Right cardiac atrium (tissue), 5 donors: ENCODE results near the gene B4GALT6. TPM values are rescaled to one million over a fixed set of nuclear protein-coding genes. Genes with fewer than 3 reads are reported as not detected.

Experiments used
- ATAC-seq, 2 donors: fragments of 200-7000 bp; cut with Tn5 transposase; one replicate each; pipeline versions ENCODE4 v1.8.0 to v1.9.1; 2020; ENCODE audit warnings: moderate library complexity in 2 of 2, mild to moderate bottlenecking in 1 of 2
- DNase-seq, 3 donors: peaks; one replicate each; pipeline ENCODE4 v3.0.0-alpha.2; 2020
- H3K27ac ChIP-seq: one replicate; pipeline ENCODE4 v1.5.1; 2013; ENCODE audit warnings: mild to moderate bottlenecking, low read length, control low read depth, moderate library complexity
- H3K27me3 ChIP-seq: one replicate; pipeline ENCODE4 v1.6.1; 2013; ENCODE audit not compliant: control insufficient read depth, insufficient read depth
- H3K4me1 ChIP-seq: one replicate; pipeline ENCODE4 v1.6.1; 2013; ENCODE audit warnings: low read length; ENCODE audit not compliant: control insufficient read depth, insufficient read depth
- H3K4me3 ChIP-seq: one replicate; pipeline ENCODE4 v1.5.1; 2013; ENCODE audit warnings: low read length, control low read depth
- H3K9me3 ChIP-seq: one replicate; pipeline ENCODE4 v1.6.1; 2013; ENCODE audit warnings: low read length; ENCODE audit not compliant: control insufficient read depth
- WGBS: extraction: QIAGEN DNeasy Blood & Tissue Kit; methylation state at CpG from one replicate; pipeline ENCODE4 v1.1.7; 2013; 5-methylcytosine and 5-hydroxymethylcytosine counted together
- intact Hi-C, 4 donors: fragments of 100-400 bp; cut with DNase I; formaldehyde crosslinking; loops; one replicate each; pipeline versions ENCODE4 v1.11.0 to v1.14.0; 2022 to 2023
- polyA plus RNA-seq: library from polyadenylated mRNA; stranded (reverse); fragments of 200-250 nt; gene quantifications from one replicate; pipeline ENCODE4 v1.2.3, GENCODE V29; 2013
- total RNA-seq, 4 donors: library from RNA; stranded (reverse); fragmentation: NEBNext Ultra II Directional; extraction: Animal tissue kit (Norgen Biotek cat#: 25700); gene quantifications; one replicate each; pipeline ENCODE4 v1.2.1, GENCODE V29; 2021
- donor health status: healthy with polysubstance abuse.
- donor health status: DM: no; HTN: yes; CAD: no.
- donor health status: DM: no; HTN: no; CAD: no.
- donor health status: DM: no; HTN: yes; CAD: no; lungs with severe emphysema.
- donor health status: DM: yes; HTN: yes; CAD: no.

B4GALT6 gene
- total and polyA plus RNA-seq, 5 donors: 4.1 to 12.9 (median 10.2) TPM

DNA sequence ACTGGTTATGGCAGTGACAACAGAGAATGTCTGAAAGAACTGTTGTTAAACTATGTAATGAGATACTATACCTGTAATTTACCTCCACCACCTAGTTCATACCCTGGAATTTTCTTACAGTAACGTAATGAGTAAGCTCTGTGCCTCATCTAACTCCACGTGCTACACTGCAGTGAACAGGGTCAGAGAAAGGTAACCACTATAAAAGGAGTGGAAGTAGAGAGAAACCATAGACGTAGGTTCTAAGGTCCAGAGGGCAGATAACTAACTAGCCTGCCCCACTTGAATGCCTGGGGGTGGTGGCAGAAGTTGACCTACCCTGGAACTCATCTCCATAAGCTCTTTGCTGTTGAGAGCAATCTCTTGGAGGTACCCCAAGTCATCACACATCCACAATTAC is 32.0 kb upstream of the B4GALT6 start:
- intact Hi-C loops: no loop called here
- DNase-seq: no peak
- Histone ChIP-seq H3K4me3 (no peak overlapping the region), H3K27me3 (no peaks in the 10 kb centered on the region), H3K4me1 (no peaks in the 10 kb centered on the region), H3K9me3 (no peaks in the 10 kb centered on the region), H3K27ac (no peak overlapping the region)
- 55% methylated on average over 3 of the region's 3 CpGs for WGBS
- ATAC-seq: no peak

GRCh38 chr18:31711365-31712172 is 27.2 kb upstream of the B4GALT6 start:
- no peaks in the 10 kb centered on the region for H3K9me3 ChIP-seq
- intact Hi-C loops: no loop called here
- 81% methylated on average over 3 of the region's 3 CpGs for WGBS
- ATAC-seq: no peak
- DNase-seq: no peak
- no peaks in the 10 kb centered on the region for H3K4me1 ChIP-seq
- H3K27me3 ChIP-seq: no peaks in the 10 kb centered on the region
- no peak overlapping the region for H3K27ac ChIP-seq
- H3K4me3 ChIP-seq: no peak overlapping the region

GRCh38 chr18:31710826-31711225 is 26.4 kb upstream of the B4GALT6 start:
- H3K9me3 ChIP-seq: no peaks in the 10 kb centered on the region
- 73% methylated on average over 3 of the region's 3 CpGs for WGBS
- ATAC-seq: no peak
- DNase-seq: no peak
- intact Hi-C loops: no loop called here
- H3K27me3 ChIP-seq: no peaks in the 10 kb centered on the region
- no peak overlapping the region for H3K27ac ChIP-seq
- H3K4me3 ChIP-seq: no peak overlapping the region
- H3K4me1 ChIP-seq: no peaks in the 10 kb centered on the region

DNA sequence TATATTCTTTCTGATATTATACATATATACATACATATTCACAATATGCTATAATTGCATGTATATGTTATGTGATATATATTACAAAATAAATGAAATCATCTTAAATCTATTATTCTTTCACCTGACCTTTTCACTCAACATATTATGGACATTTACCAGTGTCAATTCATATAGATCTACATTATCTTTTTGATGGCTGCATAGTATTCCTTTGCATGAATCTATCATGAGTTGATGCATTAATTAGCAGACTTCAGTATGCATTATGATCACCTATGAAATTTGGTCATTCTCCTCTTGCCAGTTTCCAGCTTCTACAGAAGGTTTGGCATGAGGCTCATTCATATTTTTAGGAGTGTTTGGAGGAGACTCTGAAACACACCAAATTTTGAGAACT is 23.4 kb upstream of the B4GALT6 start:
- ATAC-seq (no peak), DNase-seq (no peak)
- H3K9me3 ChIP-seq: no peaks in the 10 kb centered on the region
- H3K4me3 ChIP-seq: no peak overlapping the region
- H3K27ac ChIP-seq: no peak overlapping the region
- no peaks in the 10 kb centered on the region for H3K27me3 ChIP-seq
- intact Hi-C loops: no loop called here
- H3K4me1 ChIP-seq: no peaks in the 10 kb centered on the region

- Histone ChIP-seq H3K4me1 (no peaks in the 10 kb centered on the region), H3K27ac (no peak overlapping the region), H3K9me3 (no peaks in the 10 kb centered on the region), H3K27me3 (no peaks in the 10 kb centered on the region), H3K4me3 (no peak overlapping the region)
- no peak for DNase-seq
- intact Hi-C loops: no loop called here
- ATAC-seq: no peak
- 94% methylated on average over 3 of the region's 3 CpGs for WGBS
Measured at GRCh38 chr18:31702449-31702848, 18.1 kb upstream of the B4GALT6 start.

DNA sequence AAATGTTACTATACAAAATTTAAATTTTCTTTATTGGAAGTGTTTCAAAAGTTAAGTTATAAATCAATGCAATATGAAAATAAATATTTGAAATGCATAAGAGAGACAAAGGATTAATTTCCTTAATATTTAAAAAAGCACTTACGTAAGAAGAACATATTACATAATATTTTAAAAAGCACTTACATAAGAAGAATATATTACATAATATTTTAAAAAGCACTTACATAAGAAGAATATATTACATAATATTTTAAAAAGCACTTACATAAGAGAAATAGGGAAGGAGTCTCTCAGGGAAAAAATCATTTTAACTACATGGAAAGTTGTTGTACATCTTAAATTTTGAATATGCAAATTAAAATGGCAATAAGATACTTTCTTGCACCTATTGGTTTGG is 17.4 kb upstream of the B4GALT6 start:
- H3K27me3 ChIP-seq: no peaks in the 10 kb centered on the region
- no peak for ATAC-seq
- no peak for DNase-seq
- H3K27ac ChIP-seq: no peak overlapping the region
- WGBS: 77% methylated on average over 1 of the region's 1 CpG
- H3K4me3 ChIP-seq: no peak overlapping the region
- H3K4me1 ChIP-seq: no peaks in the 10 kb centered on the region
- intact Hi-C loops: no loop called here
- H3K9me3 ChIP-seq: no peaks in the 10 kb centered on the region

DNA sequence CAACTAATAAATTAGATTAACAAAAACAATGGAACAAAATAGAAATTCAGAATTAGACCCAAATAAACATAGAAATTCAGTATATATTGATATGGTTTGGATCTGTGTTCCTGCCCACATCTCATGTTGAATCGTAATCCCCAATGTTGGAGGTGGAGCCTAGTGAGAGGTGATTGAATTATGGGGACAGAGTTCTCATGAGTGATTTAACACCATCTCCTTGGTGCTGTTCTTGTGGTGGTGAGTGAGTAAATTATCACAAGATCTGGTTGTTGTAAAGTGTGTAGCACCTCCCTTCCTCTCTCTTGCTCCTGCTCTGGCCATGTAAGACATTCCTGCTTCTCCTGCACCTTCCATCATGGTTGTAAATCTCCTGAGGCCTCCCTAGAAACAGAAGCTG is 16.6 kb upstream of the B4GALT6 start:
- no peak for ATAC-seq
- WGBS: 94% methylated on average over 1 of the region's 1 CpG
- intact Hi-C loops: no loop called here

GRCh38 chr18:31697351-31698298 is 13.2 kb upstream of the B4GALT6 start:
- ATAC-seq (no peak), DNase-seq (no peak)
- intact Hi-C loops: no loop called here
- no peaks in the 10 kb centered on the region for H3K4me1 ChIP-seq
- H3K27me3 ChIP-seq: no peaks in the 10 kb centered on the region
- 77% methylated on average over 6 of the region's 6 CpGs for WGBS
- H3K27ac ChIP-seq: no peak overlapping the region
- no peak overlapping the region for H3K4me3 ChIP-seq
- no peaks in the 10 kb centered on the region for H3K9me3 ChIP-seq

More for the DNA sequence above, 16.6 kb upstream of the B4GALT6 start:
- H3K9me3 ChIP-seq: no peaks in the 10 kb centered on the region
- DNase-seq: no peak
- H3K4me3 ChIP-seq: no peak overlapping the region
- no peaks in the 10 kb centered on the region for H3K27me3 ChIP-seq
- H3K27ac ChIP-seq: no peak overlapping the region
- no peaks in the 10 kb centered on the region for H3K4me1 ChIP-seq

DNA sequence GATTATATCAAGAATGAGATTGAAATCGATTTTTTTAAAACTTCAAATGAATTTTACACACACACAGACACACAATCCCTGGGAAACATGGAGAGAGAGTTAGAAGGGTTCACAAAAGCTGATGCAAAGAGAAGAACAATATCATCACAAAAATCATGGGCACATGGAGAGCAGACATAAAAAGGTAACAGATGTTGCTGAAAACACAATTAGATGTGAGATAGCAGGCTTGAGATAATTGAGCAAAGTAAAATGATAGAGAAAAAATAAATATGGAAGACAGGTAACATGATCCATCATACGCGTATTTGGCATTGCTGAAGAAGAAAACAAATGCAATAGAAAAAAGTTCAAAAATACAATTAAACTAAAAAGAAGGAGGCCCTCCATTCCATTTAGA is 11.6 kb upstream of the B4GALT6 start:
- WGBS: 88% methylated on average over 3 of the region's 3 CpGs
- DNase-seq (no peak), ATAC-seq (no peak)
- H3K27ac ChIP-seq: no peak overlapping the region
- no peak overlapping the region for H3K4me3 ChIP-seq
- H3K27me3 ChIP-seq: no peaks in the 10 kb centered on the region
- H3K9me3 ChIP-seq: no peaks in the 10 kb centered on the region
- H3K4me1 ChIP-seq: no peaks in the 10 kb centered on the region
- intact Hi-C loops: no loop called here

- DNase-seq (no peak), ATAC-seq (no peak)
- Histone ChIP-seq H3K9me3 (no peaks in the 10 kb centered on the region), H3K4me3 (no peak overlapping the region), H3K4me1 (no peaks in the 10 kb centered on the region), H3K27me3 (no peaks in the 10 kb centered on the region), H3K27ac (no peak overlapping the region)
- intact Hi-C loops: no loop called here
- WGBS: 80% methylated on average over 2 of the region's 2 CpGs
Measured at GRCh38 chr18:31694297-31694696, 9.9 kb upstream of the B4GALT6 start.

GRCh38 chr18:31688606-31689005 is 4.2 kb upstream of the B4GALT6 start:
- 38% methylated on average over 2 of the region's 2 CpGs for WGBS
- intact Hi-C loops: no loop called here
- H3K27me3 ChIP-seq: no peaks in the 10 kb centered on the region
- no peak overlapping the region for H3K4me3 ChIP-seq
- H3K4me1 ChIP-seq: no peaks in the 10 kb centered on the region
- H3K27ac ChIP-seq: no peak overlapping the region
- DNase-seq (no peak), ATAC-seq (no peak)
- H3K9me3 ChIP-seq: no peaks in the 10 kb centered on the region
